Activated T-cell treated with anti-CD3 and anti-CD28 coated beads for 1 hour (primary cell): ENCODE results near the gene PITRM1.
"Not testable (repeated sequence)": the region's sequence is repeated elsewhere in the genome, so short reads cannot be mapped to it uniquely, and the experiment has no call there.

ENCODE experiments used
- DNase-seq: peaks from one replicate; pipeline ENCODE4 v3.0.0-alpha.2; 2020; ENCODE audit warnings: low read depth

PITRM1 gene

GRCh38 chr10:3122034-3122433 is 50.5 kb downstream of the PITRM1 start:
- no peak for DNase-seq

- no peak for DNase-seq
These were observed 52.7 kb downstream of the PITRM1 start for GRCh38 chr10:3119796-3120459.

- DNase-seq = no peak
These were observed 53.9 kb downstream of the PITRM1 start for GRCh38 chr10:3118641-3119091.

- no peak for DNase-seq
These were observed 55.1 kb downstream of the PITRM1 start for GRCh38 chr10:3117486-3117885.

GRCh38 chr10:3116508-3117100 is 56.0 kb downstream of the PITRM1 start:
- no peak for DNase-seq

- DNase-seq = no peak
These were observed 56.9 kb downstream of the PITRM1 start for GRCh38 chr10:3115685-3116084.

GRCh38 chr10:3113343-3113720 is 59.2 kb downstream of the PITRM1 start:
- no peak for DNase-seq

- no peak for DNase-seq
These were observed 60.9 kb downstream of the PITRM1 start for GRCh38 chr10:3111621-3112163.

GRCh38 chr10:3110782-3111620 is 61.6 kb downstream of the PITRM1 start:
- DNase-seq = no peak

- no peak for DNase-seq
These were observed 62.9 kb downstream of the PITRM1 start for GRCh38 chr10:3109633-3110032.

GRCh38 chr10:3109196-3109595 is 63.4 kb downstream of the PITRM1 start:
- no peak for DNase-seq

- no peak for DNase-seq
These were observed 63.9 kb downstream of the PITRM1 start for GRCh38 chr10:3108575-3109105.

- no peak for DNase-seq
These were observed 64.5 kb downstream of the PITRM1 start for GRCh38 chr10:3108033-3108432.

- DNase-seq = no peak
These were observed 65.1 kb downstream of the PITRM1 start for GRCh38 chr10:3107426-3107961.

- DNase-seq = no peak
These were observed 65.6 kb downstream of the PITRM1 start for GRCh38 chr10:3106928-3107425.

GRCh38 chr10:3106328-3106727 is 66.3 kb downstream of the PITRM1 start:
- DNase-seq = not testable (repeated sequence)

- no peak for DNase-seq
These were observed 66.7 kb downstream of the PITRM1 start for GRCh38 chr10:3105905-3106304.

GRCh38 chr10:3105166-3105565 is 67.4 kb downstream of the PITRM1 start:
- DNase-seq = no peak

- no peak for DNase-seq
These were observed 68.2 kb downstream of the PITRM1 start for GRCh38 chr10:3104251-3104918.

- no peak for DNase-seq
These were observed 68.9 kb downstream of the PITRM1 start for GRCh38 chr10:3103646-3104045.

GRCh38 chr10:3102720-3103427 is 69.7 kb downstream of the PITRM1 start:
- DNase-seq = no peak
